ENCODE measurements around the gene UBE2Z.

- TF ChIP-seq EZH2 (IDR thresholded peaks at IDR 0.05; ENCODE audit: insufficient read depth, poor library complexity, severe bottlenecking) = no peak
- no peak for TF ChIP-seq EZH2phosphoT487 (IDR thresholded peaks at IDR 0.05; ENCODE audit: insufficient read depth, low read depth)
Observed at GRCh38 chr17:48972749-48973097, 64.5 kb downstream of the UBE2Z start.
